OCI-LY3 (cell line): Measurements from ENCODE around the gene PRCC.

ENCODE experiments used
- EZH2phosphoT487 ChIP-seq: fragments of 200-600 bp; shearing (Covaris generic); IDR thresholded peaks from 2 replicates; pipeline ENCODE4 v1.6.1; 2018; ENCODE audit warnings: antibody characterized with exemption, mixed run types, low read depth
- TF ChIP-seq, protein P1 (sequence below): fragments of 200-600, 300-600 bp; sonication (generic); IDR thresholded peaks from 2 replicates; pipeline ENCODE4 v1.5.1; 2014; ENCODE audit warnings: antibody characterized with exemption, low read length, low read depth

DNA sequence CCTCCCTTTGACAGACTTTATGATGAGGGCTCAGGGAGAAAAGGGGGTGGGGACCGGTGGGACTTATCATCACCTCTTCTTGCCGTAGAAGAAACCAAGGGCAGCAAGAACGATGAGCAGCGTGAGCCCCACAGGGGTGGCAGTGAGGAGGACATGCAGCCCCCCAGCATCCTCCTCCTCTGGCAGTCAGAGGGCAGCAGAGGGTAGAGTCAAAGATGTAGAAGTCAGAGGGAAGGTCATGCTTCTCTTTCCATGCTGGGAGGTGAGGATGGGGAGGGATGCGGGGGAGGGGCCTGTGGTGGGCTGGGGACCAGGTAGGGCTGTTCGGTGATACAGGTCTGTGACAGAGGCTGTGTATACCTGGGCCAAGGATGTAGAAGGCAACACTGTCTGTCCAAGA lies 76.8 kb downstream of the PRCC start:
- TF ChIP-seq, protein P1, sequence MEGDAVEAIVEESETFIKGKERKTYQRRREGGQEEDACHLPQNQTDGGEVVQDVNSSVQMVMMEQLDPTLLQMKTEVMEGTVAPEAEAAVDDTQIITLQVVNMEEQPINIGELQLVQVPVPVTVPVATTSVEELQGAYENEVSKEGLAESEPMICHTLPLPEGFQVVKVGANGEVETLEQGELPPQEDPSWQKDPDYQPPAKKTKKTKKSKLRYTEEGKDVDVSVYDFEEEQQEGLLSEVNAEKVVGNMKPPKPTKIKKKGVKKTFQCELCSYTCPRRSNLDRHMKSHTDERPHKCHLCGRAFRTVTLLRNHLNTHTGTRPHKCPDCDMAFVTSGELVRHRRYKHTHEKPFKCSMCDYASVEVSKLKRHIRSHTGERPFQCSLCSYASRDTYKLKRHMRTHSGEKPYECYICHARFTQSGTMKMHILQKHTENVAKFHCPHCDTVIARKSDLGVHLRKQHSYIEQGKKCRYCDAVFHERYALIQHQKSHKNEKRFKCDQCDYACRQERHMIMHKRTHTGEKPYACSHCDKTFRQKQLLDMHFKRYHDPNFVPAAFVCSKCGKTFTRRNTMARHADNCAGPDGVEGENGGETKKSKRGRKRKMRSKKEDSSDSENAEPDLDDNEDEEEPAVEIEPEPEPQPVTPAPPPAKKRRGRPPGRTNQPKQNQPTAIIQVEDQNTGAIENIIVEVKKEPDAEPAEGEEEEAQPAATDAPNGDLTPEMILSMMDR = no peak
- no peak for TF ChIP-seq EZH2phosphoT487
